Gastroesophageal sphincter (tissue), 4 donors: ENCODE measurements around the gene ICA1. TPM values are rescaled to one million over a fixed set of nuclear protein-coding genes. Genes with fewer than 3 reads are reported as not detected.
A peak's percentile ranks its signal among the peaks of the same experiment; 100 is the strongest.
"Not testable (repeated sequence)": the region's sequence is repeated elsewhere in the genome, so short reads cannot be mapped to it uniquely, and the experiment has no call there.

Experiments used
- ATAC-seq: fragments of 150-250 bp; one replicate; pipeline ENCODE4 v1.9.1; 2016; ENCODE audit warnings: mild to moderate bottlenecking, moderate library complexity
- H3K27ac ChIP-seq, 4 donors: fragments of 200-600 bp; sonication (generic) in 3 of 4; 1 replicate in 3 of 4; 2 replicates in 1 of 4; pipeline ENCODE4 v1.5.1; 2016 to 2019
- H3K27me3 ChIP-seq: fragments of 200-600 bp; sonication (generic); one replicate; pipeline ENCODE4 v1.5.1; 2019
- H3K36me3 ChIP-seq, 2 donors: fragments of 200-600 bp; sonication (generic); one replicate each; pipeline ENCODE4 v1.5.1; 2019; ENCODE audit warnings: control low read depth in 1 of 2
- H3K4me1 ChIP-seq, 3 donors: fragments of 200-600 bp; sonication (generic); 1 replicate in 2 of 3; 2 replicates in 1 of 3; pipeline ENCODE4 v1.5.1; 2016 to 2019; ENCODE audit warnings: control low read depth in 2 of 3
- H3K4me3 ChIP-seq, 2 donors: fragments of 200-600 bp; sonication (generic); one replicate each; pipeline ENCODE4 v1.5.1; 2019; ENCODE audit warnings: mild to moderate bottlenecking in 1 of 2, moderate library complexity in 1 of 2
- H3K9me3 ChIP-seq, 3 donors: fragments of 200-600 bp; sonication (generic); one replicate each; pipeline ENCODE4 v1.5.1; 2017 to 2019; ENCODE audit warnings: control low read depth in 2 of 3
- EP300 ChIP-seq: sonication (generic); formaldehyde crosslinking; IDR thresholded peaks from one replicate; pipeline ENCODE4 v1.6.1; 2017; ENCODE audit warnings: antibody characterized with exemption, mild to moderate bottlenecking
- POLR2A ChIP-seq, 2 donors: fragments of 450-650 bp; IDR thresholded peaks; one replicate each; pipeline ENCODE4 v1.6.1; 2017; ENCODE audit warnings: antibody characterized with exemption in 2 of 2, mild to moderate bottlenecking in 2 of 2, moderate library complexity in 1 of 2
- POLR2AphosphoS5 ChIP-seq: sonication (generic); formaldehyde crosslinking; IDR thresholded peaks from one replicate; pipeline ENCODE4 v1.6.1; 2017; ENCODE audit warnings: antibody characterized with exemption
- WGBS, 2 donors: methylation state at CpG; one replicate each; pipeline ENCODE4 v1.1.5; 2018; ENCODE audit warnings: low coverage in 1 of 2; 5-methylcytosine and 5-hydroxymethylcytosine counted together
- total RNA-seq, 4 donors: library from RNA; depleted of rRNA; stranded (reverse); fragments of >200 nt; gene quantifications; one replicate each; pipeline ENCODE4 v1.1.0, GENCODE V29; 2016
- TF ChIP-seq, protein P1 (sequence below), 4 experiments: fragments of 200-600 bp in 2 of 4; fragments of 450-650 bp in 2 of 4; sonication (generic) in 1 of 4; IDR thresholded peaks; one replicate each; pipeline ENCODE4 v1.5.1; 2017 to 2019; ENCODE audit warnings: antibody characterized with exemption in 4 of 4, mild to moderate bottlenecking in 2 of 4, moderate library complexity in 2 of 4

Gene ICA1
- total RNA-seq = 10 to 100 TPM in 1 of 4 donors, 1 to 10 TPM in 3; 6.6 to 11.7 (median 8.2) TPM

DNA sequence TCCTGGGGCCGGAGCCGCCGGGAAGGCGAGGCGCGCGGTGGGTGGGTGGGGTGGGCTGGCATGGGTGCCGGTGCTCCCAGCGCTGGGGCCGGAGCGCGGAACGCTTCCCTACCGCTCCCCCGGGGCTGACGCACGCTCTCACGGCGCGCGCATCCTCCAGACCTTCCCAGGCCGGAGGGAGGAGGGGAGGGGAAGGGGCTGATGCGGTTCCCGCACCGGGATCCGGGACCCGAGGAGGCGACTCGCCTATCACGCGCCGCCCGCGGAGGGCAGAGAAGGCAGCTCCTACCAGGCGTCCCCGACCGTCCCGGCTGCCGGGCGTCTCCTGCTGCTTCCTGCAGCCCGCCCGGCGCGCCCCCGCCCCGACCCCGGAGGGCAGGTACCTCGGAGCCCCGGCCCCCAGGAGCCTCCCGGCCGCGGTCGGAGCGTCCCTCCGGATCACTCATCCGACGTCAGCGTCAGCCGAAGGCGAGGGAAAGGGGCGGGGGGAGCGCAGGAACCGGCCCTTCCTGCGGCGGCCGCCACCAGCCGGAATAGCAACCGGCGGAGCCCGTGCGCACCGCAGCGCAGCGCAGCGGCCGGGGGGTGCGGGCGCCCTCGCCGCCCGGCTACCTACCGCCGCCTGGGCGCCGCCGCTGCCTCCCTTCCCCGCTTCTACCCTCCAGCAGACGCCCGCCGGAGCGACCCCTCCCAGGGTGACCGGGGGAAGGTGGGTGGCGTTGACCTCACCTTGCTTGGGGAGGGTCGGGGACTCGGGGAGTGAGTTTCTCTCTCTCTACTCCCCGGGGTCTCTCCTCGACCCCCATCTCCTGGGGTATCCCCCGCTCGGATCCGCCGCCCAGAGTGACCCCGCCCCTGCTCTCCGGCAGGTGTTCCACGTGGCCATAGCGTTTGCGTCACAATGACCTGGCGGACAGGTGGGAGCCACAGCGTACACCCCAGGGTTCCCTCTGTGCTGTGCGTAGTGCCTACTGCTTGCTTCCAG is at the start of gene ICA1:
Gene ICA1 (minus strand): TSS at position 457 of the 985 bp plus-strand sequence. CDS start 26,241 bp downstream, outside the sequence.
- 3% methylated on average over 10 of the region's 109 CpGs; no CpG with 5 or more reads in 1 of the 2 donors for WGBS, 2 donors
- peak within 1 kb of the TSS in 3 of 4 donors; percentile 70 to 80 (median 79) for H3K27ac ChIP-seq
- peaks cover 0 to 18% (median 0%) of the 10 kb centered on the region in 3 donors for H3K4me1 ChIP-seq
- peak within 1 kb of the TSS; percentile 34 to 61 for H3K4me3 ChIP-seq
- peak in 1 of 2 donors; percentile 24 for TF ChIP-seq POLR2A (IDR thresholded peaks at IDR 0.05)
- TF ChIP-seq, protein P1, sequence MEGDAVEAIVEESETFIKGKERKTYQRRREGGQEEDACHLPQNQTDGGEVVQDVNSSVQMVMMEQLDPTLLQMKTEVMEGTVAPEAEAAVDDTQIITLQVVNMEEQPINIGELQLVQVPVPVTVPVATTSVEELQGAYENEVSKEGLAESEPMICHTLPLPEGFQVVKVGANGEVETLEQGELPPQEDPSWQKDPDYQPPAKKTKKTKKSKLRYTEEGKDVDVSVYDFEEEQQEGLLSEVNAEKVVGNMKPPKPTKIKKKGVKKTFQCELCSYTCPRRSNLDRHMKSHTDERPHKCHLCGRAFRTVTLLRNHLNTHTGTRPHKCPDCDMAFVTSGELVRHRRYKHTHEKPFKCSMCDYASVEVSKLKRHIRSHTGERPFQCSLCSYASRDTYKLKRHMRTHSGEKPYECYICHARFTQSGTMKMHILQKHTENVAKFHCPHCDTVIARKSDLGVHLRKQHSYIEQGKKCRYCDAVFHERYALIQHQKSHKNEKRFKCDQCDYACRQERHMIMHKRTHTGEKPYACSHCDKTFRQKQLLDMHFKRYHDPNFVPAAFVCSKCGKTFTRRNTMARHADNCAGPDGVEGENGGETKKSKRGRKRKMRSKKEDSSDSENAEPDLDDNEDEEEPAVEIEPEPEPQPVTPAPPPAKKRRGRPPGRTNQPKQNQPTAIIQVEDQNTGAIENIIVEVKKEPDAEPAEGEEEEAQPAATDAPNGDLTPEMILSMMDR (IDR thresholded peaks at IDR 0.05) = no peak
- peak; percentile 66 for ATAC-seq
- peaks cover 63% of the 10 kb centered on the region for H3K27me3 ChIP-seq
- H3K36me3 ChIP-seq = no peaks in the 10 kb centered on the region
- H3K9me3 ChIP-seq = no peaks in the 10 kb centered on the region

DNA sequence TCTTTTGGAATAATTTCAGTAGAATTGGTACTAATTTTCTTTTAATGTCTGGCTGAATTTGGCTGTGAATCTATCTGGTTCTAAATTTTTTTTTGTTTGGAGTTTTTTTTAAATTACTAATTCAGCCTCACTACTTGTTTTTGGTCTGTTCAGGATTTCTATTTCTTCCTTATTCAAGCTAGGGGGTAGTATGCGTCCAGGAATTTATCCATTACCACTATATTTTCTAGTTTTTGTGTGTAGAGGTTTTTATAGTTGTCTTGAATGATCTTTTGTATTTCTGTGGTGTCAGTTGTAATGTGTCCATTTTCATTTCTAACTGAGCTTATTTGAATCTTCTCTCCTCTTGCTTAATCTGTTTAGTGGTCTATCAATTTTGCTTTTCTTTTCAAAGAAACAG is 48.9 kb upstream of the ICA1 start:
- H3K36me3 ChIP-seq = no peaks in the 10 kb centered on the region
- H3K4me3 ChIP-seq = no peak overlapping the region
- H3K27me3 ChIP-seq = peaks cover 2% of the 10 kb centered on the region
- TF ChIP-seq, protein P1 (IDR thresholded peaks at IDR 0.05) = no peak
- TF ChIP-seq EP300 (no peak), POLR2AphosphoS5 (no peak), POLR2A (IDR thresholded peaks at IDR 0.05) (no peak)
- H3K9me3 ChIP-seq = peaks cover 0 to 16% (median 0%) of the 10 kb centered on the region in 3 donors
- 75 to 92% methylated on average over 1 of the region's 1 CpG for WGBS, 2 donors
- H3K4me1 ChIP-seq = no peaks in the 10 kb centered on the region
- ATAC-seq = no peak
- no peak overlapping the region for H3K27ac ChIP-seq

DNA sequence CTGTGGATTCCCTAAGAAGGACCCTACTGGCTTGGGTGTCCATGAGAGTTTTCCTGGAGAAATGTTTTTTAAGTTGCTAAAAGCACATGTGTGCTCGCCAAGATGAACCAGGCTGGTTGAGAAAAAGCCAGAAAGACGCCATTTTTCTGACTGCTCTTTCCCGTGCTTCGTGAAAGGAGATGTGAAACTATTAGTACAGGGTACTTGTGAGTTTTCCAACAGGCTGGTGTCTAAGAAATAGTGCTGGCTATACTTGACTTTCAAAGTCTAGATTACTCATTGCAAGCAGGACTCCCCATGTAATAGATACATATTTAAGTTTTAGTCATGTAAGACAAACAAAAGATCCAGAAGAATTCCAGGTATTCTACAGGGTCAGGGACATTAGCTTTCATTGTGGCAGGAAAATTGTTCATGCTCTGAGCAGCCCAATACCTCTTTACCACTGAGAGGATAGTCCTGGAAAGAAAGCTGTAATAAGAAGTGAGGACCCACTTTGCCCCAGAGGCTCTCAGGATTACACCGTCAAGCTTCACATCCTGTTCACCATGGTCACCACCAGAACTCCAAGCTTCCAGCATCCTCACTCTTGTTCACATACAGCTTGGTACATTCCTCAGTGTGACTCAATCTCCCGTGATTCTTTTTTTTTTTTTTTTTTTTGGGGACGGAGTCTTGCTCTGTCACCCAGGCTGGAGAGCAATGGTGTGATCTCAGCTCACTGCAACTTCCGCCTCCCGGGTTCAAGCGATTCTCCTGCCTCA is 43.8 kb upstream of the ICA1 start:
- Histone ChIP-seq H3K27ac (no peak overlapping the region), H3K9me3 (no peaks in the 10 kb centered on the region), H3K4me1 (no peaks in the 10 kb centered on the region), H3K4me3 (no peak overlapping the region), H3K27me3 (no peaks in the 10 kb centered on the region), H3K36me3 (no peaks in the 10 kb centered on the region)
- no peak for ATAC-seq
- TF ChIP-seq POLR2A (IDR thresholded peaks at IDR 0.05) (no peak), POLR2AphosphoS5 (no peak), EP300 (no peak)
- TF ChIP-seq, protein P1 (IDR thresholded peaks at IDR 0.05) = no peak
- 84 to 87% methylated on average over 6 to 9 of the region's 10 CpGs for WGBS, 2 donors

DNA sequence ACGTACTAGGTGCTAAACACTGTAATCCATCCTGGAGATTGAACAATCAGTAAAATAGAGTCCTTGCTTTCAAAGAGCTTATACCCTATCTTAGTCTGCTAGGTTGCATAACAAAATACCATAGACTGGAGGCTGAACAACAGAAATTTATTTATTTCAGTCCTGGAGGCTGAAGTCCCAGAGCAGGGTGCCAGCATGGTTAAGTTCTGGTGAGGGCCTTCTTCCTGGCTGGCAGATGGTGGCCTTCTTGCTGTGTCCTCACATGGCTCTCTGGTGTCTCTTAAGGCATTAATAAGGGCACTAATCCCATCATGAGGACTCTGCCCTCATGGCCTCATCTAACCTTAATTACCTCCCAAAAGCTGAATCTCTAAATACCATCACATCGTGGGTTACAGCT is 43.1 kb upstream of the ICA1 start:
- Histone ChIP-seq H3K27me3 (no peaks in the 10 kb centered on the region), H3K9me3 (no peaks in the 10 kb centered on the region), H3K4me3 (no peak overlapping the region), H3K27ac (no peak overlapping the region), H3K36me3 (no peaks in the 10 kb centered on the region), H3K4me1 (no peaks in the 10 kb centered on the region)
- TF ChIP-seq POLR2AphosphoS5 = no peak
- 61 to 74% methylated on average over 2 of the region's 2 CpGs for WGBS, 2 donors
- no peak for ATAC-seq

DNA sequence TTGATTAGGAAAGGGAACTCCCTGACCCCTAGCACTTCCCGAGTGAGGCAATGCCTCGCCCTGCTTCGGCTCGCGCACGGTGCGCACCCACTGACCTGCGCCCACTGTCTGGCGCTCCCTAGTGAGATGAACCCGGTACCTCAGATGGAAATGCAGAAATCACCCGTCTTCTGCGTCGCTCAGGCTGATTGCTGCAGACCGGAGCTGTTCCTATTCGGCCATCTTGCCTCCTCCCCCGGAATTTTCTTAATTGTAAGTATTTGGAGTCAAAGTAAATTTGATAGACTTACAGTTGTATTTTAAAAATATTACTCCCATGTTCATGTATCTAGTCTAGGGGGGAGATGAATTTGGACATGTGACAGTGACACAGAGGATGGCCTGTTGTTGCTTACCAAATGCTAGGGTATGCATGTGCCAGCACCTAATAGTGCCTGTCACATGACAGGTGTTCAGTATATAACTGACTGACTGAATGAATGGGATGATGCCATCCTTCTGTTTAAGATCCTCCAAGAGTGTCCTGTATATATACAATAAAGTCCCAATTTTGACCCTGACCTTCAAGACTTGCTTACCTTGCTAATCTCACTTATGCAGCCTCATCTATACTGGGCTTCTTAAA is 42.0 kb upstream of the ICA1 start:
- ATAC-seq = no peak
- H3K4me3 ChIP-seq = no peak overlapping the region
- H3K4me1 ChIP-seq = no peaks in the 10 kb centered on the region
- 92 to 93% methylated on average over 2 to 16 of the region's 16 CpGs for WGBS, 2 donors
- no peaks in the 10 kb centered on the region for H3K9me3 ChIP-seq
- H3K27ac ChIP-seq = no peak overlapping the region
- H3K36me3 ChIP-seq = no peaks in the 10 kb centered on the region
- no peaks in the 10 kb centered on the region for H3K27me3 ChIP-seq
- no peak for TF ChIP-seq POLR2A (IDR thresholded peaks at IDR 0.05)
- no peak for TF ChIP-seq EP300
- TF ChIP-seq, protein P1 (IDR thresholded peaks at IDR 0.05) = no peak
- TF ChIP-seq POLR2AphosphoS5 = no peak

DNA sequence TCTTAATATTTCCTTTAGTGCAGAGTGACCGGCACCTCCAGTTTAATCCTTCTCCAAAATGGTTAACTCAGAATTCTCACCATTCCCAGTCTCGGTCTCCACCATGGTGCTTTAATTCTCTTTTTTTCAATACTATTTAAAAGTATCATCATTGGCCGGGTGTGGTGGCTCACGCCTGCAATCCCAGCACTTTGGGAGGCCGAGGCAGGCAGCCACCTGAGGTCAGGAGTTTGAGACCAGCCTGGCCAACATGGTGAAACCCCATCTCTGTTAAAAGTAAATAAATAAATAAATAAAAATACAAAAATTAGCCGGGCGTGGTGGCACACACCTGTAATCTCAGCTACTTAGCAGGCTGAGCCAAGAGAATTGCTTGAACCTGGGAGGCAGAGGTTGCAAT is 35.1 kb upstream of the ICA1 start:
- not testable (repeated sequence) for H3K36me3 ChIP-seq, H3K4me3 ChIP-seq, H3K4me1 ChIP-seq, H3K27ac ChIP-seq, H3K9me3 ChIP-seq, ATAC-seq, H3K27me3 ChIP-seq
- 85 to 100% methylated on average over 3 to 7 of the region's 7 CpGs for WGBS, 2 donors
